Stimulated activated CD4-positive, alpha-beta T cell treated with anti-CD3 and anti-CD28 coated beads, Interleukin-1b, Interleukin-23, amount 100 ng/mL, for 1 hour (primary cell): Measurements from ENCODE around the gene USP6.
"Not testable (repeated sequence)": the region's sequence is repeated elsewhere in the genome, so short reads cannot be mapped to it uniquely, and the experiment has no call there.

Experiments
- DNase-seq, 2 donors: peaks; one replicate each; pipeline ENCODE4 v3.0.0-alpha.2; 2020; ENCODE audit warnings: low read depth in 2 of 2

USP6 gene

DNA sequence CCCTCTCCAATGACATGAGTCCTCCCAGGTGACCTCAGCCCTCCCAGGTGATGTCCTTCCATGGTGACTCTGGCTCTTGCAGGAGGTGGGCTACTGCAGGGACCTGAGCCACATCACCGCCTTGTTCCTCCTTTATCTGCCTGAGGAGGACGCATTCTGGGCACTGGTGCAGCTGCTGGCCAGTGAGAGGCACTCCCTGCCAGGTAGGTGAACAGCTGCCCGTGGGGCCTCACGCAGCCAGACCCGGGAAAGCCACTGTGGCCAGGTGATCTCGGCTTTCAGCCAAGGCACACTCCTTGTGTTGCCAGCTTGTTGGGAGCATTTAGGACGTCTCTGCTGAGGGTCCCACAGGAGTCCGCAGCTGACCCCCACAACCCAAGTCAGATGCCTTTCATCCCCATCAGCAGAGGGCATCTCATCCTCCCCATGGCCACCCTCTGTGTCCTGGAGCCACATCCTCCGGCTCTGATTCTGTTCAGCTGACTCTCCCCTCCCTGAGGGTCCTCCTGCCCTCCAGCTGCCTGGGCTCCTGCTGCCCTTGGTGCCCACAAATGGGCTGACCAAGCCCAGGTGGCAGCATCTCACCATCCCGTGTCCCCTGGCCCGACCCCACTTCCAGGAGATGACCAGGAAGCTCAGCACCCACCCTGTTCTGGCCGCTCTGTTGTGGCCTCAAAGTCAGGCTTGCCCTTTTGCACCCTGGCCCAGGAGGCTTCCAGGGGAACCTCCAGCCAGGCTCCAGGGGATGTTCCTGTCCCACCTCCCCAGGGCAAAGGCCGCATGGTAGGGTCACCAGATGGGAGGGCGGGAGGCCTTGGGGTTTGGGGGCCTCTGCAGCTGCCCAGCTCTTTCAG is 20.1 kb downstream of the USP6 start:
- no peak for DNase-seq

DNA sequence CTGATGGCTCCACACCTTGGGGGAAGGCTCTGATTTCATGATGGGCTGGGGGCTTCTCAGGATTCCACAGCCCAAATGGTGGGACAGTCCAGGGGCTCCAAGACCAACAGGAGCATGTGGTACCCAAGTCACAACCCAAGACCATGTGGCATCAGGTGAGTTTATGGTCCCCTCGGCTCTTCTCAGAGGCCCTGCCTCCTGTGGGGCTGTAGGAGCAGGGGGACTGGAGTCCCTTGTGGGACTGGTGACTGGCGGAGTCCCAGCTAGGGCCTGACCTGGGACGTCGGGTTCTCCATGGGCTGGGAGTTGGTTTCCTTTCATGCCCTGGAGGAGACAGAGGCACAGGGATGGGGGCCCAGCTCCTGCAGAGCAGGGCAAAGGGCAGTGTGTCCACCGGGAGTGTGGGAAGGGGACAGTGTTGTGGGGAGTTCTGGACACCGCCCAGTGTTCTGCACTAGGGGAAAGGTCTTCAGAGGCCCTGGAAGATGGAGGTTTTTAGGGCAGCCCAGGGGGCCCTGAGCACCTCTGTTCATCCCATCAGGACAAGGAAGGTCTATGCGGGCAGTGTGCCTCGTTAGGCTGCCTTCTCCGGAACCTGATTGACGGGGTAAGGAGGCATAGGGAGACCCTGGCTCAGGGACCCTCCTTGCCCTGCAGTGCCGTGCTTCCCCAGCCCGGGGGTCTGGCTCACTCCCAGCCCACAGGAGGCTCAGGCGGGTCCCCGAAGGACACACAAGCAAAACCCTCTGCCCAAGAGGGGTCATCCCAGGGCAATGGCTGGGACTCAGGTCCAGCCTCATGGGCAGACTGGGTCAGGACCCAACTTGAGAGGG is 21.0 kb downstream of the USP6 start:
- not testable (repeated sequence) for DNase-seq

DNA sequence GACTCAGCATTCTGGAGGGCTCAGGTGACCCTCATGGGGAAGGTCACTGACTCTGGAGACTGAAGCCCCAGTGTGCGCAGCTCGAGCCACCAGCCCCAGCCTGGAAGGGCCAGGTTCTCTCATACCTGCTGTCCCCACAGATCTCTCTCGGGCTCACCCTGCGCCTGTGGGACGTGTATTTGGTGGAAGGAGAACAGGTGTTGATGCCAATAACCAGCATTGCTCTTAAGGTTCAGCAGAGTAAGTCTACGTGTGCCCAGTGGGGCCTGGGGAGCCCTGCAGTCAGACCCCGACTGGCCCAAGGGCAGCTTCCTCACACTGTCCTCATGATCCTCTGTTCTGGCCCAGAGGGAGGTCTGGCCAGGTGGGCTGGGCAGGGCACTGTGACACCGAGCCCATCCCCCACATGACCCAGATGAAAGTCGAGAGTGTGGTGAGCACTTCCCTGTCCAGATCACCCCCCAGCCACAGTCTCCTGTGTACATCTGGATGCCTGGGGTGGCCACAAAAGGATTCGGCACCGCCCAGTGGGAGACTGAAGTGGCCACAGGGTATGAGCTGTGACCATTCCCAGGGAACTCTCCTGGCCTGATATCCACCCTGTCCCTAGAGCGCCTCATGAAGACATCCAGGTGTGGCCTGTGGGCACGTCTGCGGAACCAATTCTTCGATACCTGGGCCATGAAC is 21.8 kb downstream of the USP6 start:
- DNase-seq = not testable (repeated sequence)

DNA sequence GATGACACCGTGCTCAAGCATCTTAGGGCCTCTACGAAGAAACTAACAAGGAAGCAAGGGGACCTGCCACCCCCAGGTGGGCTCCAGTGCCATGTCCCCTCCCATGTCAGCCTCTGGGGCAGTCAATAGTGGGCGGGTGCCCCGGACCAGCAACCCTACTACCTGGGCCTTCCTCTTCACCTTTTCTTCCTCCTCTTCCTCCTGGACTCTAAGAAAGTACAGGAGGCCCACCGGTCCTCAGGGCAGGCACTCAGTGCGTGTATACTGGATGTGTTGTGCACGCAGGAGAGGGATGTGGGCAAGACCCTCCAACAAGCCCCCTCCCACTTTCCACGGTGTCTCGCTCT is 22.3 kb downstream of the USP6 start:
- DNase-seq = not testable (repeated sequence)

DNA sequence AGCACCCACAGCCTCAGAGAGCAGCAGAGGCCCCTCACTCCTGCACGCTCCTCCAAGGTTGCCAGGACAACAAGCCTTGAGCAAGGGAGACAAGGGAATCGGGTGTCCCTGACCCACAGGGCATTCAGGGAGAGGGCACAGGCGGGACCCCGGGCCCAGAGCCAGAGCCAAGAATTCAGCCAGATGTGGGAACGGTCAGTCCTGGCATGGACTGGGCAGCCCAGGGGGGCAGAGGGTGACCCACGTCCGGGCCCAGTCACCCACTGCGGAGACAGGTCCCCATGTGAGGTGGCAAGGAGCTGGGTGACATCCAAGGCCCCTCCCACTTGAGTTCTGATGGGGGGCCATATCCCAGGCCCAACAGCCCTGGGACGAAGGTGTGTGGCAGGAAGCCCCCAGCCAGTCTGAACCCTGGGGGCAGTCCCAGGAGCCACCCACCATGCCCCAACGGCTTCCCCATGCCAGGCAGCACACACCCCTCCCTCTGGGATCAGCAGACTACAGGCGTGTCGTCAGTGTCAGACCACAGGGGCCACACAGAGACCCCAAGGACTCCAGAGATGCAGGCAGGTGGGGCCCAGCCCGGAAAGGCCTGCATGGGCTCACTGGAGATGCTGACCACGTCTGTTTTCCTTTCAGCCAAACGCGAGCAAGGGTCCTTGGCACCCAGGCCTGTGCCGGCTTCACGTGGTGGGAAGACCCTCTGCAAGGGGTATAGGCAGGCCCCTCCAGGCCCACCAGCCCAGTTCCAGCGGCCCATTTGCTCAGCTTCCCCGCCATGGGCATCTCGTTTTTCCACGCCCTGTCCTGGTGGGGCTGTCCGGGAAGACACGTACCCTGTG is 23.0 kb downstream of the USP6 start:
- DNase-seq = no peak

DNA sequence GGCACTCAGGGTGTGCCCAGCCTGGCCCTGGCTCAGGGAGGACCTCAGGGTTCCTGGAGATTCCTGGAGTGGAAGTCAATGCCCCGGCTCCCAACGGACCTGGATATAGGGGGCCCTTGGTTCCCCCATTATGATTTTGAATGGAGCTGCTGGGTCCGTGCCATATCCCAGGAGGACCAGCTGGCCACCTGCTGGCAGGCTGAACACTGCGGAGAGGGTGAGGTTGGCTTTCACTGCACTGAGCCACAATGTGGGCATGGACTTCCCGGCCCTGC is 23.6 kb downstream of the USP6 start:
- no peak for DNase-seq

DNA sequence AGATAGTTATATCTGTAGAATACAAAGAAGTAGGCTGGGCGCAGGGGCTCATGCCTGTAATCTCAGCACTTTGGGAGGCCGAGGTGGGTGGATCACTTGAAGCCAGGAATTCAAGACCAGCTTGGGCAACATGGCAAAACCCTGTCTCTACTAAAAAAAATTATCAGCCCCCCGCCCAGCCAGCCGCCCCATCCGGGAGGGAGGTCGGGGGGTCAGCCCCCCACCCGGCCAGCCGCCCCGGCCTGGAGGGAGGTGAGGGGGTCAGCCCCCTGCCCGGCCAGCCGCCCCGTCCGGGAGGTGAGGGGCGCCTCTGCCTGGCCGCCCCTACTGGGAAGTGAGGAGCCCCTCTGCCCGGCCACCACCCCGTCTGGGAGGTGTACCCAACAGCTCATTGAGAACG is 27.0 kb downstream of the USP6 start:
- DNase-seq = not testable (repeated sequence)

DNA sequence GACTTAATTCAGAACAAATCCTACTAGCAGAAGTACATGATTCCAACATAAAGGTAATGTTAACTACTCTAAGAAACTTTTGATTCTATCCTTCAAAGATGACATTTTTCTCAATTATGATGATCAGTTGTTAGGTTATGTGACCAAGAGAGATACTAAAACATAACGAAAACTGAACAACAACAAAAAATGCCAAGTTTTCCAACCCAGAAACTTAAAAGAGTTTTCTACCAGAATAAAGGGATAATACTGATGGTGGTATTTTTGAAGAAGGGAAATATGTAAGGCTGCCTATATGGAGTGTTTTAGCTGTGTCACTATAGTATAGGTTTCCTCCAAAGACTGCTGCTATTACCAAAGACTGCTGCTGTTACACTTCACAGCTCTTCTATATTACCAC is 30.3 kb downstream of the USP6 start:
- DNase-seq = not testable (repeated sequence)

DNA sequence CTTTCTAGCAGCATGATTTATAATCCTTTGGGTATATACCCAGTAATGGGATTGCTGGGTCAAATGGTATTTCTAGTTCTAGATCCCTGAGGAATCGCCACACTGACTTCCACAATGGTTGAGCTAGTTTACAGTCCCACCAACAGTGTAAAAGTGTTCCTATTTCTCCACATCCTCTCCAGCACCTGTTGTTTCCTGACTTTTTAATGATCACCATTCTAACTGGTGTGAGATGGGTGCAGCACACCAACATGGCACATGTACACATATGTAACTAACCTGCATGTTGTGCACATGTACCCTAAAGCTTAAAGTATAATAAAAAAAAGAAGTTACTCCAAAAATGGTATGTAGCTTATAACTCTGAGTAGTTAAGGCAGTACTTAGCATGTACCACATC is 44.9 kb downstream of the USP6 start:
- not testable (repeated sequence) for DNase-seq

DNA sequence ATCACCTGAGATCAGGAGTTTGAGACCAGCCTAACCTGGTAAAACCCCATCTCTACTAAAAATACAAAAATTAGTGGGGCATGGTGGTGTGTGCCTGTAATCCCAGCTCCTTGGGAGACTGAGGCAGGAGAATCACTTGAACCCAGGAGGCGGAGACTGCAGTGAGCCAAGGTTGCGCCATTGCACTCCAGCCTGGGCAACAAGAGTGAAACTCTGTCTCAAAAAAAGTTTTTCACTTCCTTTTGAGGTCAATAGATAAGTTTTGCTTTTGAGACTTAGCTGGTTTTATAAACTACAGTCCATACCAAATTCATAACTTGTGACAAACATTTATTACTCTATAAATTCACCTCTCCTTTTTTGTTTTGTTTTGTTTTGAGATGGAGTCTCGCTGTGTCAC is 46.0 kb downstream of the USP6 start:
- DNase-seq = not testable (repeated sequence)

DNA sequence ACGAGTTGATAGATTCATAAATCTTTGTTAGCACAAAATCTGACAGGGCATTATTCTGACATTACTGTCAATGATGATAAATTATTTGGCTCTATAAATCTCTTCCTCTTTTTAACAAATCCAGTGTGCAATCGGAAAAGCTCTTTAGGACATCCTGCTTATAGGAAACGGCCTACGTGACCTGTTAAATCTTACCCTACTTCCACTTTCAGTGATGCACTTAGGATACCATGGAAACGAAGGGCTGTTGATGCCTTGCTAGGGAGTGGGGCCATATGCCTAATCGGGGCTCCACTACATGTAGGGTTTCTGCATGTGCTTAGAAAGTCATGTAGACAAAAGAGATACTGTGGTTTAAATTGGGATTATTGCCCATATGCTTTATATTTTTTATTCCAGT is 48.6 kb downstream of the USP6 start:
- DNase-seq = no peak

DNA sequence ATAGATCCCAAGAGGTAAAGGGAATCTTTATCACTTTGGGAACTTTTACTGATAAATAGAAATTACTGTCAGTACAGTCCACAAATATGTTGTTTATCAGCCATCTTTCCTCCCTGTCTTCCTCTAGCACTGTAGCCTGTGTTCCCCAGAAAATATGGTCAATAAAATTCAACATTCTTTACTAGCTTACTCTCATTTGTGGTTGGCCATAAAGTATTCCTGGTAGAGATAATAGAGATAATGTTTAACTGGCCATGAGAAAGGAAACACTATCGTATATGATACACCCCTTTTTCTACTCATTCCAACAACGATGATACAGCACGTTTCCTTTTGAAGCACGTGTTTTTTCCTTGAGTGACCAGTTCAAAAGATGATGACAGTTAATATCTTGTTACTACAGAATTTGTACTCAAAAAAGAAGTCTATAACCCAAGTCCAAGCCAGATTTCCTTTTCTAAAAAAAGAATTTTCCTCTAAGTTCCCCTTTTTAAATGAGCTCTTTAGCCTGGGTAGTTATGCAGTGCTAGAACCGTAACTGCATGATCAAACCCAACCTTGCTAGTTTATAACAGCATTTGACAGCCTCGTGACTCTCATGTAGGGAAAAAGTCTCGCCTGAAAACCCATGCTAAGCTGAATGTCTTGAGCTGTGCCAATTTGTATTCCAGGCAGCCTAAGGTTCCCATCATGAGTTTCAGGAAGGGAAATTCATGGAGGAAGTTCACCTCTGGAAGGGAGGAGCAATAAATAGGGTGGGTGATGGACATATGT is 50.1 kb downstream of the USP6 start:
- not testable (repeated sequence) for DNase-seq

DNA sequence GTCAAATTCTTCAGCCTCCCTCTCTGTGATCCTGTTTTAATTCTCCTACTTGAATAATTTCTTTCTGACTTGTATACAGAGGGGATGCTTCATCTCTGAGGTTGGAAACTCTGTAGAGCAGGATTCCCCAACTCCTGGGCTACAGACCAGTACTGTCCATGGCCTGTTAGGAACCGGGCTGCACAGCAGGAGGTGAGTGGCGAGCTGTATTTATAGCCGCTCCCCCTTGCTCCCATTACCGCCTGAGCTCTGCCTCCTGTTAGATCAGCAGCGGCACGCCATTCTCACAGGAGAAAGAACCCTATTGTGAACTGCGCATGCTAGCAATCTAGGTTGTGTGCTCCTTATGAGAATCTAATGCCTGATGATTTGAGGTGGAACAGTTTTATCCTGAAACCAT is 59.2 kb downstream of the USP6 start:
- not testable (repeated sequence) for DNase-seq

DNA sequence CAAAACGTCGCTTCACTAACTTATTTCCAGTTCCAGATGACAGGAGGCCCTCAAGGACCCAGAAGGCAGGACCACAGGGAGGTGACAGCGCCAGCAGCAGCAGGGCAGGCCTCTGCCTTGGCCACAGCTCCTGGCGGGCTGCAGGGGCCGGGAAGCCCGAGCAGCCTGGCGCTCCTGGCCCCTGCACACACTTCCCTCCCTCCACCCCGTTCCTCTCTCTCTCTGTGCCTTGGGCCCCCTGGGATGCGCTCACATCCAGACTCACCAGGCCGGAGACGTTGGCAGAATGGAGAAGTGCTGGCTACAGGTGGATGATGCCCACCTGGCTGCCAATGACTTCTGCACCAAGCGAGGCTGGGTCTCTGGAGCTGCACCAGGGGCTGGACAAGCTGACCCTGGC is 63.2 kb downstream of the USP6 start:
- no peak for DNase-seq

DNA sequence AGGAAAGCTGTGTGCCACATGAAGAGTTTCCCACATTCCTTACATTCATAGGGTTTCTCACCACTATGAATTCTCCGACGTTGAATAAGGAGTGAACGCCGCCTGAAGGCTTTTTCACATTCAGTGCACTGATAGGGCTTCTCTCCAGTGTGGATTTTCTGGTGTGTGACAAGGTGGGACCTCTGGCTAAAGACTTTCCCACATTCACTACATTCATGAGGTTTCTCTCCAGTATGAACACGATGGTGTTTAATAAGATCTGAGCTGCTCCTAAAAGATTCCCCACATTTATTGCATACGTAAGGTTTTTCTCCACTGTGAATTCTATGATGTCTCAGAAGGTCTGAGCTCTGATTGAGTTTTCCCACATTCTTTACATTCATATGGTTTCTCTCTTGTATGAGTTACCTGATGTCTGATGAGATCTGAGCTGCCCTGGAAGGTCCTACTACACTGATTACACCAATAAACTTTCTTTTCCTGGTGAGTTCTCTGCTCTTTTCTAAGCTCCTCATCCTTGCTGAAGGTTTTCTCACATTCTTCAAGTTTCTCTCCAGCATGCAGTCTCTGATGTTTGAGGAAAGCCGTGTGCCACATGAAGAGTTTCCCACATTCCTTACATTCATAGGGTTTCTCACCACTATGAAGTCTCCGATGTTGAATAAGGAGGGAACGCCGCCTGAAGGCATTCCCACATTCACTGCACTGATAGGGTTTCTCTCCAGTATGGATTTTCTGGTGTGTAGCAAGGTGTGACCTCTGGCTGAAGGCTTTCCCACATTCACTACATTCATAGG is 65.9 kb downstream of the USP6 start:
- no peak for DNase-seq

DNA sequence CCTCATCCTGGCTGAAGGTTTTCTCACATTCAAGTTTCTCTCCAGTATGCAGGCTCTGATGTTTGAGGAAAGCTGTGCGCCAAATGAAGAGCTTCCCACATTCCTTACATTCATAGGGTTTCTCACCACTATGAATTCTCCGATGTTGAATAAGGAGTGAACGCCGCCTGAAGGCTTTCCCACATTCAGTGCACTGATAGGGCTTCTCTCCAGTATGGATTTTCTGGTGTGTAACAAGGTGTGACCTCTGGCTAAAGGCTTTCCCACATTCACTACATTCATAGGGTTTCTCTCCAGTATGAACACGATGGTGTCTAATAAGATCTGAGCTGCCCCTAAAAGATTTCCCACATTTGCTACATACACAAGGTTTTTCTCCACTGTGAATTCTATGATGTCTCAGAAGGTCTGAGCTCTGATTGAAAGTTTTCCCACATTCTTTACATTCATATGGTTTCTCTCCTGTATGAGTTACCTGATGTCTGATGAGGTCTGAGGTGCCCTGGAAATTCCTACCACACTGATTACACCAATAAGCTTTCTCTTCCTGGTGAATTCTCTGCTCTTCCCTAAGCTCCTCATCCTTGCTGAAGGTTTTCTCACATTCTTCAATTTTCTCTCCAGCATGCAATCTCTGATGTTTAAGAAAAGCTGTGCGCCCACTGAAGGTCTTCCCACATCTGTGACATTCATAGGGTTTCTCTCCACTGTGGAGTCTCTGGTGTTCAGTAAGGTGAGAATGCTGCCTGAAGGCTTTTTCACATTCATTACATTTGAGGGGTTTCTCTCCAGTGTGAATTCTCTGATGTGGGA is 67.0 kb downstream of the USP6 start:
- DNase-seq = no peak

DNA sequence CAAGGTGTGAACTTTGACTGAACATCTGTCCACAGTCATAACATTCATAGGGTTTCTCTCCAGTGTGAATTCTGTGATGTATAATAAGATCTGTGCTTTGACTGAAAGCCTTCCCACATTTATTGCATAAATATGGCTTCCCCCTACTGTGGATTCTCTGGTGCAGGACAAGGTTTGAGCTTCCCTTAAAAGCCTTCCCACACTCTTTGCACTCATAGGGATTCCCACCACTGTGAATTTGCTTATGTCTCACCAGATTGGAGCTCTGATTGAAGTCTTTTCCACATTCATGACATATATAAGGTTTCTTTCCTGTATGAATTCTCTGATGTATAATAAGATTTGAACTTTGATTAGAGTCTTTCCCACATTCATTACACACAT is 67.6 kb downstream of the USP6 start:
- DNase-seq = no peak

DNA sequence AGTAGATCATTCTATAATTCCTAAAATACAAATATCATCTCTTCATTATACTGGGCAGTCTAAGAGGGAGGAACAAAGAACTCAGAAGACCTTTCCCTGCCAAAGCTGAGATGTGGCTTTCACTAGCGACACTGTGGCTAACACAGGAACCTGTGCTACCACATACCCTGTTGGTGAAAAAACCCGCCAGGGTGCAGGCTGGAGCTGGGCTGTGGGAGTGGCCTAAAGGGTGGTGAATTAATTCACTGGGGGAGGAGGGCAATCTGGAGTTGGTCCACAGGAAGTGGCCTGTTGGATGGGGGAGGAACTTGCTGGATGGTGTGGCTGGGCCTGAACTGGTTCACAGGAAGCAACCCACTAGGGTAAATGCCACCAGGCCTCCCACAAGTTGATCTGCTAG is 68.5 kb downstream of the USP6 start:
- DNase-seq = no peak
